ENCODE measurements around the gene STRN4.
A peak's percentile ranks its signal among the peaks of the same experiment; 100 is the strongest.

Gene STRN4

DNA sequence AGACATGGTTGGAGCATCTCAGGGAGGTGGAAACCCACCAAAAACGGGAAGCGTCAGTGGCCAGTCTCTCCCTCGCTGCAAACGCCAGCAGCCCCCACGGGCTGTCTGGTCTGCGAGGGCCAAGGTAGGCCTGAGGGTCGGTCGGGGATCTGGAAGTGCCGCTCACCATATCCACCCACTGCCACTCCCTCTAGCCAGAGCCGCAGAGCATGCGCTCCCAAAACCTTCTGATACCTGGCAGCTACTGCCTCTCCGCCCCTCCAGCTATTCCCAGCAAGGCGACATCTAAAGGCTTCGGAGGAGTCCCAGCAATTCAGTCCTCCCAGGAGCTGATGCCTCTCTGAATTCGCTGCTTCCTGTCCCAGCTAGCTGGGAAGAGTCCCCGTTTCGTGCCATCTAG is 4.8 kb downstream of the STRN4 start:
- DNase-seq: no peak

DNA sequence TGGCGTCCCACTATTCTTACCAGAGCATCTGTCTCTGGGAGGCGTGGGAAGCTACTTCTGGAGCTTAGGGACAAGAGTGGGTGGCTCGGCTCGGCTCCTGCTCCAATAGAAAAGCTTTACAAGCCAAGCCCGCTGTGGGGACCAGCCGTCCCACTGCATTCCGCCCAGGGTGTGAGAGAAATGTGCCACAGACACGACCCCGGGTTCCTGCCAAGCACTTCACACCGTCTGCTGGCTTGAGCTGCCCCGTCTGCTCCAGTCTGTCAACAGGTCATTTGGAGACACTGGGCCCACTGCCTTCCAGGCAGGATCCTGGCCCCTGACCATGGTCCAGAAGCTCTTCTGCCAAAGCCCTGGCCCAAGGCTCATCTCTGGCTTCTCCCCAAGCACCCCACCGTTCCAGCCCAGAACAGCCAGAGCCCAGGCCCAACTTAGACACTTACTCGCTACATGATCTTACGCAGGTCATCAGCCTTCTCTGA is 6.9 kb downstream of the STRN4 start:
- DNase-seq: no peak

DNA sequence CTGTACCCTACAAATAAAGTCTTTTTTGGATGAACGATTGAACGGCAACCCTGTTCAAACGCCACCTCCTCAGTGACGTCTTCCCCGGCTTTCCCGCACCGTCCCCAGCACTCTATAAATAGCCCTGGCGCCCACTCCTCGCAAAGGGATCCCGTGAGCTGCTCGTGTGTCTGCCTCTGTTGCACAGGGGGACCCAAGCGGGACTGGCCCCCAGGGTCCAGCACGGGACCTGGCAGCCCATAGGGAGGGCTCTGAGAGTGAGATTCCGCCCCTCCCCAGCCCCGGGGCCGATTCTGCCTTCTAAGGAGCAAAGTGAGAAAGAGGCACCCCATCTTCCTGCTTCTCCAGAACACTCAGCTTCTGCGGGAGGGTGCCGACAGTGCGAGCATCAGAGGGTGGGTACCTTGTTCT is 8.5 kb downstream of the STRN4 start:
- no peak for DNase-seq

DNA sequence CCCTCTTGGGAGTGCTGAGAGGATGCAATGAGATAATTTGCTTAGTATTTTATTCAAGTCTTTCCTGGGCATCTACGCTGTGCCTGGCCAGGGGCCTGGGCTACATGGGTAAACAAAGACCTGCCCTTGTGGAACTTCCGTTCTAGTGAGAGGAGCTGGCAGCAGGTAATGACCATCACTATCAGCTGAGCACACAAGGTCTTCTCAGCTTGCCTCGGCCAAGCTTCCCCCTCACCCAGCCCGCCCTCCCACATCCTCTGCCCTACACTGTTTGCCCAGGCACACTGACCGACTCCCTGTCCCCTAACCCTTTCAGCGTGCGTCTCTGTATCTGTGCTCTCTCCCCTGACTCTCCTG is 9.0 kb downstream of the STRN4 start:
- no peak for DNase-seq

- DNase-seq: no peak
These were observed 9.5 kb downstream of the STRN4 start for GRCh38 chr19:46736531-46737297.

- DNase-seq: no peak
These were observed 12.5 kb downstream of the STRN4 start for GRCh38 chr19:46733690-46734292.

DNA sequence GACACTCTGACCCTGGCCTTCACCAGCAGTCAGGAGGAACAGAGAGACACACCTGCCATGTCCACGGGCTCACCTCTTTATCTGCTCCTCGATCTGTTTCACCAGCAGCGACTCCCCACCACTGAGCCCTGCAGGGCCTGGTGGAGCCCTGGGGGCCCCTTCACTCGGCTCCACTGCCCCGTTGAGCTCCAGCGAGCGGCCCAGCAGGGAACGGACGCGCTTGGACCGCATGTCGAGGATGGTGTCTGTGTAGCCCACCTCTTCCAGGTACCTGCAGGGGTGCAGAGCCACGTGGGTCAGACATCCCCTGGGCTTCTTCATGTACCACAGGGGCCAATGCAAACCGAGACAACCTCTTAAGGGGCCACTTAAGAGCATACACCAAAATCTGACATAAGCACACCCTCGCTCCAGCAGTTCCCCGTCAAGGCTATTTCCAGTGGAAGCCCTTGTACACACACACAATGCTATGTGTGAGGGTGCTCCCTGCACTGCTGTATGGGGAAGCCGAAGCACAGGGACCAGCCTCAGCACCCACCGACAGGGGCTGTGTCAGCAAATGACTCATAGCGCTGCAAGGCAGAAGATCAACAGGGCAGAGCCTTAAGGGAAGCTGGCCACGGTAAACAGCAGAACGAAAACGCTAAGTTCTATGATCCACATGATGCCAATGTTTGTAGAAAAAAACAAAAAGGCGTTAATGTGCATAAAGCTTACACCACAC is 13.1 kb downstream of the STRN4 start:
- no peak for DNase-seq

GRCh38 chr19:46732172-46732938 is 13.9 kb downstream of the STRN4 start:
- DNase-seq: no peak

DNA sequence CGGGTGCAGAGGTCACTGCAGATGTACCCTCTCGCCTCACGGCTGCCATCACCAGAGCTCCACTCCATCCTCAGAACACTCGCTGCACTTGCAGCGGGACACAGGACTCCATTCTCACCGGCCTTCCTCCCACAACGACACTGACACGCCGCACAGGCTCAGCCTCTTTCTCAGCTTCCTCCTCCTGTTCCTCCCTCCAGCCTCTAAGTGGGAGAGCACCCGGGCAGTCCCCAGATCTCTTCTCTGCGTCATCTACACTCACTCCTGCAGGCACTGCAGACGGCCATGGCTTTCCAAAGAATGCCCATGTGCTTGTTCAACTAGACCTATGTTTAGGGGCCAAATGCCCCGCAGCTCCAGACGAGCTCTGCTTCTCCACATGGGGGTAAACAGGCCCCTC is 14.7 kb downstream of the STRN4 start:
- DNase-seq: no peak

DNA sequence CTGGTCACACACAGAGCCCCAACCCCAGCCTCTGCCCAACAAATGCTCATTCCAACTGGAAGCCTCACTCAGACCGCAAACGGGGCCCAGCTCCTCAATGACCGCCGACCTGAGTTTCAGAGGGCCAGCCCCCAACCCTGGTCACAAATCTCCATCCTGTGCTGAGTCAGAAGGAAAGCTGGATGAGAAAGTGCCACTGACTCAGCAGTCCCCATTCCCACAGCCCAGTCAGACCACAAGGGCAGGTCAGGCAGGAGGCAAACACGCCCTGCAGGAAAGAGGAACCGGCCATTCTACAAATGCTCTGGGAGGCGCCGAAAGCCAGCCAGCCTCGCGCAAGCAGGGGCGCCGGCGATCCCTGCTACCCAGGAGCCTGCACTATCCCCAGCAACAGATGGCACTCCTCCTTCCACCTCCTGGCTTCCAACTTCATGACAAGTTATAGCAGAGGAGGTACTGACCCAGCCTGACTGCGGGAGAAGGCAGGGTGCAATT is 15.2 kb downstream of the STRN4 start:
- no peak for DNase-seq

DNA sequence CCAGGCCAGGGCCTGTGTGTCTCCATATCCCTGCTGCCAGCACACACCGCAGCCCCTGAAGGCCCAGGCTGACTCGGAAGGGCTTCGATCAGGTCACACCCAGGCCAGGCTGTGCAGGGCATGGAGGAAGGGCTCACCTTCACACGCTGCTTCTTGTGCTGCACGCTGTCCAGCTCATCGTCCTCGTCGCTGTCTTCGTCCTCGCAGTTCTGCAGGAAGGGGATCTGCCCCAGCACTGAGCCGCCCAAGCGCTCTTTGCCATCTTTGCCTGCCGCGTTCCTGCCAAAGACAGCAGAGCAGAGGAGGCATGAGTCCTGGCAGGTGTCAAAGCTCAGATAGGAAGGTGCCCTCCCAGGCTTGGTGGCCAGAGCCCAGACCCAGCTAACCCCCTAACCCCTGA is 15.7 kb downstream of the STRN4 start:
- DNase-seq: no peak

GRCh38 chr19:46730187-46730586 is 16.1 kb downstream of the STRN4 start:
- DNase-seq: no peak

GRCh38 chr19:46729696-46730095 is 16.6 kb downstream of the STRN4 start:
- DNase-seq: no peak

DNA sequence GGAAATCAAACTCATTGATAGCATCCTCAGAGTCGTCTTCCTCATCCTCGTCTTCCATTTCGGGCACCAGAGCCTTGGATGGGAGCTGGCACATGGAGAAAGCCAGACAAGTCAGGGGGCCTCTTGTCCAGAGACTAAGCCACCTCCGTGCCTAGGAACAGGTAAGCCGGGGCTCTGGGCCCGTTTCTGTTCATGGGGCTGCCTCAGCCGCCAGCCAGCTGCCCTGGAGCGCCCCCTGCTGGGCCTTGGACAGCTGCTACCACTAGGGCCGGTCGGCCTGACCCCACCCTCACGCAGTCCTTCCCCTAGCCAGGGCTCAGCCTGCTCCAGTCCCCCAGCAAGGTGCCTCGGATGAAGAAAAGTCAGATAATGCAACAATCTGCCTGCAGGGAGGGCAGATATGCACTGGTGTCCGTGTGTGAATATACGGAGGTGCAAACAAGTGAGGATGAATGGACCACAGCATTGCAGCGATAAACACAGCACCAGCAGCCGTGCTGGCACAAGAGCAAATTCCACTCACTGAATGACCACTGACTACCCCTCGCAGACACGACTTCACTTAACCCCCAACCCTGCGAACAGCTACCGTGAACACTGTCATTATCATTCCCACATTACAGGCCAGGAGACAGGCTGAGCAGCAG is 17.4 kb downstream of the STRN4 start:
- DNase-seq: peak; percentile 26

DNA sequence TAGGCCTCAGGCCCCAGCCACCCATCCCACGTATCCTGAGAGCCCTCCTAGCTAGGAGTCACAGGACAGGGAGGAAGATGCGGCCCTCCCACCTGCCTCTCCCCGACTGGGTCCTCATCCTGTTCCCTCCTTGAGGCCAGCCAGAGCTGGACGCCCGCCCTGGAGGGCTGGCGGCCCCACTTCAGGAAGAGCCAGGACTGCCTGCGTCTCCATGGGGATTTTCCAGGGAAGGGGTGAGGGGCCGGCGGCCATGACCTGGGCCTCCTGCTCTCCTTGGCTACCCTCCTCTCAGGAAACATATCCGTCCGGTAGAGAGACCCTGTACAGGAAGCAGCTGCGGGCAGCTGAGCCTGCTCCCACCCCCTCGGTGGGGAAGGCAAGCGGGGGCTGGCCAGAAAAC is 18.0 kb downstream of the STRN4 start:
- DNase-seq: no peak

DNA sequence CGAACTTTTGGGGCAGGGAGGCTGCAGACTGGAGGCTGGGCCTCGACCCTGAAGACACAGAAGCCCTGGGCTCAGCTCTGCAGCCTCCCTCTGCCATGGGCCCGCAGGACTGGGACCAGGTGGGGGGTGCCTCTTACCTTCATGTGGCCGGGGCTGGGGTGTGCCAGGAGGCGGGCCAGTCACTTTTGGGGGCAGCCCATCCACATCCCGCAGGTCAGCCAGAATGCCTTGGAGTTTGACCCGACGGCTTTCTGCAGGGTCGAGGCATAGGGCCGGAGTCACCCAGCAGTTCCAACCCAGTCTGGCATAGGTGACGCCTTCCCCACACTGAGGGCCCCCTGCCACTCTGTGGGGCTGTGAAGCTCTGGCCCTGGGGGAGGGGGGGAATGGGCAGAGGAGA is 18.5 kb downstream of the STRN4 start:
- DNase-seq: no peak

- DNase-seq: no peak
These were observed 19.2 kb downstream of the STRN4 start for GRCh38 chr19:46726971-46727501.

GRCh38 chr19:46726551-46726950 is 19.7 kb downstream of the STRN4 start:
- no peak for DNase-seq

DNA sequence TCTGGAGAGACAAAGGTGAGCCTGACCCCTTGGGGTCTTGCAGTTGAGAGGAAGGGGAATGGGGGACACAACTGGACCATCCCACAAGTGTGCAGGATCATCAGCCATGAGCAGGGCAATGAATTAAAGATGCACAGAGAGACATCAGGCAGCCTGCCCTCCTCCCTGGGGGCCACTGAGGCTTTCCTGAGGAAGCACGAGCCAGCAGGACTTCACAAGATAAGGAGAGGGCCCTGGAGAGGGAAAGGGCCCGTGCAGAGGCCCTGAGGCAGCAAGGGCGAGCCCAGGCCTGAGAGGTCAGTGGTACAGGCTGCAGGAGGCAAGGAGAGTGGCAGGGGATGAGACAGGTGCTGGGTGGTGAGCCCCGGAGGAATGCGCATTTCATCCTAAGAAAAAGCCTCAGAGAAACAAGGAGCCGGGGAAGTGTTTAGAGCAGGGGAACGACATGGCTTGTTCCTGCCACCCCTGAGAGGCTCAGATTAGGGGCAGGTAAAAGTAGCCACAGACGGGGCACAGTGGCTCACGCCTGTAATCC is 20.3 kb downstream of the STRN4 start:
- DNase-seq: no peak

GRCh38 chr19:46725036-46725820 is 21.0 kb downstream of the STRN4 start:
- no peak for DNase-seq

GRCh38 chr19:46724468-46724867 is 21.8 kb downstream of the STRN4 start:
- DNase-seq: no peak

Data from NCI-H2171 treated with DMSO at 0.1 percent for 48 hours (cell line).